Loucy (cell line): ENCODE measurements around the gene MPDZ.

Experiments used
- H2AFZ ChIP-seq: fragments of 200-600 bp; sonication (generic); 2 replicates; pipeline ENCODE4 v1.6.0; 2016; ENCODE audit warnings: antibody characterized with exemption, mild to moderate bottlenecking, low read length, moderate library complexity
- H3F3A ChIP-seq: fragments of 200-600 bp; 2 replicates; pipeline ENCODE4 v1.6.0; 2016; ENCODE audit warnings: antibody characterized with exemption, low read depth, mild to moderate bottlenecking
- H3K27me3 ChIP-seq: fragments of 200-600 bp; sonication (generic); 2 replicates; pipeline ENCODE4 v1.6.1; 2014; ENCODE audit warnings: low read length, mild to moderate bottlenecking; ENCODE audit not compliant: insufficient read depth, poor library complexity, severe bottlenecking
- H3K36me3 ChIP-seq: fragments of 200-600 bp; sonication (generic); 2 replicates; pipeline ENCODE4 v1.6.1; 2016; ENCODE audit warnings: low read length; ENCODE audit not compliant: insufficient read depth
- H3K4me1 ChIP-seq: fragments of 200-600 bp; sonication (generic); 2 replicates; pipeline ENCODE4 v1.5.1; 2014; ENCODE audit warnings: low read length, mild to moderate bottlenecking; ENCODE audit not compliant: insufficient read depth, poor library complexity, severe bottlenecking
- H3K4me2 ChIP-seq: fragments of 200-600 bp; sonication (generic); 2 replicates; pipeline ENCODE4 v1.6.0; 2014; ENCODE audit warnings: antibody characterized with exemption, low read length, low read depth, mild to moderate bottlenecking; ENCODE audit not compliant: poor library complexity, severe bottlenecking
- H3K4me3 ChIP-seq: fragments of 200-600 bp; sonication (generic); 2 replicates; pipeline ENCODE4 v1.5.1; 2014; ENCODE audit warnings: low read length, mild to moderate bottlenecking, mixed read lengths; ENCODE audit not compliant: poor library complexity, severe bottlenecking
- H3K79me2 ChIP-seq: fragments of 200-600 bp; sonication (generic); 2 replicates; pipeline ENCODE4 v1.6.1; 2014; ENCODE audit warnings: low read length; ENCODE audit not compliant: insufficient read depth
- H3K9ac ChIP-seq: fragments of 200-600 bp; sonication (generic); 2 replicates; pipeline ENCODE4 v1.6.0; 2014; ENCODE audit warnings: mild to moderate bottlenecking, low read depth, low read length, moderate library complexity; ENCODE audit not compliant: poor library complexity, severe bottlenecking
- H3K9me2 ChIP-seq: fragments of 200-600 bp; sonication (generic); replicated peaks from 2 replicates; pipeline ENCODE4 v1.6.1; 2016; ENCODE audit warnings: low read depth, low read length, mixed read lengths
- H3K9me3 ChIP-seq: fragments of 200-600 bp; sonication (generic); 2 replicates; pipeline ENCODE4 v1.6.1; 2014; ENCODE audit warnings: mild to moderate bottlenecking, antibody characterized with exemption, low read length, low read depth; ENCODE audit not compliant: insufficient read depth
- H4K20me1 ChIP-seq: fragments of 200-600 bp; sonication (generic); 2 replicates; pipeline ENCODE4 v1.6.0; 2014; ENCODE audit warnings: antibody characterized with exemption, low read length, mild to moderate bottlenecking; ENCODE audit not compliant: insufficient read depth, poor library complexity, severe bottlenecking
- CTCF ChIP-seq: fragments of 200-600 bp; sonication (generic); conservative IDR thresholded peaks from 2 replicates; pipeline ENCODE4 v1.5.1; 2014; ENCODE audit warnings: mild to moderate bottlenecking, antibody characterized with exemption, low read length
- EZH2phosphoT487 ChIP-seq: fragments of 200-600 bp; IDR thresholded peaks from 2 replicates; pipeline ENCODE4 v1.6.1; 2018; ENCODE audit warnings: antibody characterized with exemption, mild to moderate bottlenecking, moderate library complexity, borderline replicate concordance

MPDZ gene

GRCh38 chr9:13189362-13189761, 90.1 kb downstream of the MPDZ start:
- no peak overlapping the region for H3K4me3 ChIP-seq
- no peaks in the 10 kb centered on the region for H3K36me3 ChIP-seq
- H3K79me2 ChIP-seq, result no peaks in the 10 kb centered on the region
- H3K9me2 ChIP-seq, result no peaks in the 10 kb centered on the region
- no peak for TF ChIP-seq CTCF
- no peak for TF ChIP-seq EZH2phosphoT487
- H3F3A ChIP-seq, result no peaks in the 10 kb centered on the region
- H3K9me3 ChIP-seq, result no peaks in the 10 kb centered on the region
- no peaks in the 10 kb centered on the region for H3K27me3 ChIP-seq
- no peak overlapping the region for H2AFZ ChIP-seq
- H3K9ac ChIP-seq, result no peak overlapping the region
- H4K20me1 ChIP-seq, result no peaks in the 10 kb centered on the region
- H3K4me2 ChIP-seq, result no peak overlapping the region
- H3K4me1 ChIP-seq, result no peaks in the 10 kb centered on the region

- Histone ChIP-seq H3K27me3 (no peaks in the 10 kb centered on the region), H2AFZ (no peak overlapping the region), H3K9me2 (no peaks in the 10 kb centered on the region), H3F3A (no peaks in the 10 kb centered on the region), H3K36me3 (no peaks in the 10 kb centered on the region), H3K4me2 (no peak overlapping the region), H3K4me1 (no peaks in the 10 kb centered on the region), H3K4me3 (no peak overlapping the region), H3K79me2 (no peaks in the 10 kb centered on the region), H3K9me3 (no peaks in the 10 kb centered on the region), H3K9ac (no peak overlapping the region), H4K20me1 (no peaks in the 10 kb centered on the region)
- TF ChIP-seq CTCF, result no peak
- TF ChIP-seq EZH2phosphoT487, result no peak
These were observed 92.7 kb downstream of the MPDZ start for GRCh38 chr9:13186774-13187173.

- H3K9ac ChIP-seq, result no peak overlapping the region
- no peaks in the 10 kb centered on the region for H3K79me2 ChIP-seq
- no peak overlapping the region for H3K4me2 ChIP-seq
- no peaks in the 10 kb centered on the region for H3F3A ChIP-seq
- H3K4me3 ChIP-seq, result no peak overlapping the region
- no peaks in the 10 kb centered on the region for H3K4me1 ChIP-seq
- H3K27me3 ChIP-seq, result no peaks in the 10 kb centered on the region
- H3K36me3 ChIP-seq, result no peaks in the 10 kb centered on the region
- TF ChIP-seq CTCF (no peak), EZH2phosphoT487 (no peak)
- no peaks in the 10 kb centered on the region for H4K20me1 ChIP-seq
- H3K9me2 ChIP-seq, result no peaks in the 10 kb centered on the region
- no peak overlapping the region for H2AFZ ChIP-seq
- H3K9me3 ChIP-seq, result no peaks in the 10 kb centered on the region
These were observed 93.4 kb downstream of the MPDZ start for GRCh38 chr9:13186091-13186490.
